Activated CD8-positive, alpha-beta memory T cell treated with anti-CD3 and anti-CD28 coated beads, Interleukin-2, amount 50 U/mL, for 4 hours (primary cell): ENCODE data around the gene DYNC2LI1.
A peak's percentile ranks its signal among the peaks of the same experiment; 100 is the strongest.
"Not testable (repeated sequence)": the region's sequence is repeated elsewhere in the genome, so short reads cannot be mapped to it uniquely, and the experiment has no call there.

Source experiments
- DNase-seq: peaks from one replicate; pipeline ENCODE4 v3.0.0-alpha.2; 2020

DYNC2LI1 gene

DNA sequence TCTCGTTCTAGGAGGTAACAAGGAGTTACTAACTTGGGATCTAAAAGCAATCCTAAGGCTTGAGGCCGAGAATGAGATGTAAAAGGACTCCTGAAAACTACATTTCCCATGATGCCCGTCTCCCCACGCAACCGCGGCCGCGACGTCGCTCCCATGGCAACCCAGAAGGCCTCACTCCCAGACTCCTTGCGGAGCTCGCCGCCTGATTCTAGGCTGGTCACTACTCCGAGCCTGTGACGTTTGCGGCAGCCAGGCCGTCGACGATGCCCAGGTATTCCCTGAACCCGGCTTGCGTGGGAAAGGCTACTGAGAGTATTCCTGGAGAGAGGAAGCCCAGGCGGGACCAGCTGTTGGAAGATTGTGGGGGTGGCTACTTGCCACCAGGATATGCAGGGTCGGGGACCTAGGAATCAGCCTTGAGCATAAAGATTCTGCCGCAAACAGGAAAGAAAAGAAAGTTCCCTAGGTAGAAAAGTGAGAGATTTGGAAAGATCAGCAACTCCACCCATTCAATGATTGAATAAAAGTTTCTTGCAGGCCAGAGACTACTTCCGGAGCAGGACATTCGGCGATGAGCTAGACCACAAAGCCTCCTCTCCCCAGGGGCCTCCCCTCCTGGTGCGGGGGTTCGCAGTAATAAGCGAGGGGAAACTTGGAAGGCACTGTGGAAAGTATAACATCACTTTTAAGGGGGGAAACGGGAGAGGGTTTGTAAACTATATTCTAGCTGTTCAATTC, at the start of gene DYNC2LI1:
TSS of gene DYNC2LI1 (plus strand) at position 164 of the 738 bp plus-strand sequence. CDS start at position 264, 100 bp downstream.
- peak; percentile 80 for DNase-seq

DNA sequence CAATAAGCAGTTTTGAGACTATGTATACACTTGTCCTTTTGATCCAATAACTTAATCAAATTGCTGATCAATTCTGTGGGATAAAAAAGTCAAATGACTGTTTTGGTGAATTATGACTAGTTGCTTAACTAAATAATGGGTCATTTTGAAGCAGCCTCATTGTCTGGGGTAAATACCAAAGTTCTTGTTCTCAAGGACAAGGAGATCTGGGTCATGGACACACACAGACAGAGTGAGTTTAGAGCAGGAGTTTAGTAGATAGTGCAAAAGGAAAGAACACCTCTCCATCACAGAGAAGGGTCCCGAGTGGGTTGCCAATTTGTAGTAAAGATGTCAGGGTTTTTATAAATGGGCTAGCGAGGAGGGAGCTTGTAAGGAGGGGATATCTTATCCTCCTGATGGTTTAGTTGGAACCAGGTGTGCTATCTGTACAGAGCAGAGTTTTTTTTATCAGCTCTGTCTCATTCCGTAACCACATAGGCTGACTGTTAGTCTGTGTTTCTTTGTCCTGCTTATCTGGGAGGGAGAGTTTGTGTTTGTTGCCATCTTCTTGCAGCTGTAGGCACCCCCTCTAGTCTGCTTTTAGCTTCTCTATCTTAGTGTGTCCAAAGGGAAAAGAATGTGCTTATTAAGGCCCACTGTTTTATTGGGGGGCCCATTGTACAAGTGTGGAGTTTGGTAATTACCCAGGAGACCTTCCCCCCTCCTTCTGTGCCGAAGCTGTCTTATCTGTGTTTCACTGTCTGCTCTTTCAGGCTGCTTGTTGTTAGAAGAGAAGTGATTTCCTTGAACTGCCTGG, 48.9 kb upstream of the DYNC2LI1 start:
- DNase-seq, result no peak

DNA sequence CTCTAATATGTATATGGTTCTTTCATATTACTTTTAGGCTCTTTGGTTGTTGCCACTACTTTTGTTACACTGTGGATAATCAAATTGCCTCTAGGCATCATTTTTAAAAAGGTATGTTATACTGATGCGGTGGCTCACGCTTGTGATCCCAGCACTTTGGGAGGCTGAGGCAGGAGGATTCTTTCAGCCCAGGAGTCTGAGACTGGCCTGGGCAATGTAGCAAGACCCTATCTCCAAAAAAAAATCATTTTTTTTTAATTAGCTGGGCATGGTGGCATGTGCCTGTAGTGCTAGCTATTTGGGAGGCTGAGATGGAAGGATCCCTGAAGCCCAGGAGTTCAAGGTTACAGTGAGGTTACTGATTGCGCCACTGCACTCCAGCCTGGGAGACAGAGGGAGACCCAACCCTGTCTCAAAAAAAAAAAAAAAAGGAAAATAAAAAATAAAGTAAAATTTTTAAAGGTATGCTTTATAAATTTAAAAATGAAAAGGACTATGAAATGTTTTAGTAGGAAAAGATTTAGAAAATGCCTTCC, 48.1 kb upstream of the DYNC2LI1 start:
- DNase-seq, result no peak

DNA sequence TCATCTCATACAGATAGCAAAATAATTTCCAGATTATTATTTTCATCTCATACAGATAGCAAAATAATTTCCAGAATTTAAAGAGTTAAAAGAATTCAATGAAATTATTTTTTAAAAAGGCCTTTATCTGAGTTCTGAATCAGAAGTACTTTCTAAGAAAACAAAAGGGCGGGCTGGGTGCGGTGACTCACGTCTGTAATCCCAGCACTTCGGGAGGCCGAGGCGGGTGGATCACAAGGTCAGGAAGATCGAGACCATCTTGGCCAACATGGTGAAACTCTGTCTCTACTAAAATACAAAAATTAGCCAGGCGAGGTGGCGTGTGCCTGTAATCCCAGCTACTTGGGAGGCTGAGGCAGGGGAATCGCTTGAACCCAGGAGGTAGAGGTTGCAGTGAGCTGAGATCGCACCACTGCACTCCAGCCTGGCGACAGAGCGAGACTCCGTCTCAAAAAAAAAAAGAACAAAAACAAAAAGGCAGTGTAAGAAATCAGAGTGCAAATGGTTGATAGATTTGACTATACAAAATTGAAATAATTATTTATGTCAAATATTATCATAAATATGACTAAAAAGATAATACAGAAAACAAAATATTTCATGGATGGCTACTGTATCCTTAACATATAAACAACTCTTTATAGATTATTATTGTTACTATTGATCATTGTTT, 46.7 kb upstream of the DYNC2LI1 start:
- DNase-seq, result not testable (repeated sequence)

DNA sequence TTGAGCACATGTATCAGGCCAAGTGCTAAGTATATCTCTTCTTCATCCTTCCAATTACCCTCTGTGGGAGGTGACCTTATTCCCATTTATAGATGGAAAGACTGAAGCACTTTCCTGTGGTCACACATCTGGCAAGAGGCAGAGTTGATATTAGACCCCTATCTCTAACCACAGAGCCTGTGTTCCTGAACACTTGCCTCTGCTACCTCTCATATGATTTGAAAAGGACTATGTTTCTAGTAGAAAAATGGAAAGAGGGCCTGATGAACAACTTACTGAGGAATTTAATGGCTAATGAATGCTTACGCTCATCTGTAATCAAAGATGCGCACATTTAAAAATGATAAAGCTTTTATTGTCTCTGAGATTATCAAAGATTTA, 46.2 kb upstream of the DYNC2LI1 start:
- DNase-seq, result no peak

DNA sequence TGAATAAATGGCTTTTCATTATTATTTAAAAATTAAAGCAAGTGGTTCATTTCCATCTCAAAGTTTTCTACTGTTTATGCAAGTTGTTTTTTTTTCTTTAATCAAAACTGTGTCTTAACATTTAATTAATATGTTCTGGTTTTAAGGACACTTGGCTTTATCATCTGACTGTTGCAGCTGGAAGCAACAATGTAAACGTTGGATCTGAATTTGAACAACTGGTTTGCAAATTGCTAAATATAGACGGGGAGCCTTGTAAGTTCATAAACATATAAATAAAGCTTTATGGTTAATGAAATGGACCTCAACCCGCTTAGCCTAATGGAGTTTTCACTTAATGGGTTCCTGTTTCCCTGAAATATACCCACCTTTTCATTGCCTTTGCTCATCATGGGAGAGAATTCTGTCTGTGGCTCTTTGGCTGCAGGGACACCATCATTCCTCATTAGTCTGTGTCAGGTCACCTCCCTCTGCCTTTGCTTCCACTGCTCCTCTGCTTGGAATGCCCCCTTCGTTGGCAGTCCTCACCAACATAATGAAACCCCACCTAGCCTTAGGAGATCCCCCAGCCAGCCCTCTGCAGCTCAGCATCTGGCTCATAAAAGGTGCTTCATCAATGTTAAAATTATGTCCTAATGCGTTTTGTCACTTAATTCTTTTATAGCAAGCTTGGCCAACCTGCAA, 44.2 kb upstream of the DYNC2LI1 start:
- DNase-seq, result no peak

DNA sequence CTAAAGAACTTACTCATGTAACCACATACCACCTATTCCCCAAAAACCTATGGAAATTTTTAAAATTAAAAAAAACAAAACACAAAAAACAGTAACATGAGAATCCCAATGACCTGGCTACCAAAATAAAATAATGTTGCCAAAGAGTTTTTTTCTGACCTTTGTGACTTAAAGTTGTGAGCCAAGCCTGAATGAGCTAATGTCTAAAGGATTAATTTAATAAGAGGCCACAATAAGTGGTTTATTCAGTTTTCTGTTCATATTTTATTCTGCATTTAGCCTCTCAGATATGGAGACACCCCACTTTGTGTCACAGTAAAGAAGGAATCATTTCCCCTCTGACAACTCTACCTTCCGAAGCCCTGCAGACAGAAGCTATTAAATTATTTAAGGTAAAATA, 42.6 kb upstream of the DYNC2LI1 start:
- DNase-seq, result no peak

DNA sequence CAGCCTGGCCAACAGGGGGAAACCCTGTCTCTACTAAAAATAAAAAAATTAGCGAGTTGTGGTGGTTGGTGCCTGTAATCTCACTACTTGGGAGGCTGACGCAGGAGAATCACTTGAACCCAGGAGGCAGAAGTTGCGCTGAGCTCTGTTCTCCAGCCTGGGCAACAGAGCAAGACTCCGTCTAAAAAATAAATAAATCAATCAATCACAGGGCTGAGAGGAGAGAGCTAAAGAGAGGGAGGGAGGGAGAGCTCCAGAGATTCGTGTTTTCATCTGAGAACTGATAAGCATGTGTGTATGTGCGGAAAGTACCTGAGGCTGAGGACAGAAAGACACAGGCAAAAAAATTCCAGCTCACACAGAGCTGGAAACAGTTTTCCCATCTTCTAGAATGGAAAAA, 37.2 kb upstream of the DYNC2LI1 start:
- no peak for DNase-seq

DNA sequence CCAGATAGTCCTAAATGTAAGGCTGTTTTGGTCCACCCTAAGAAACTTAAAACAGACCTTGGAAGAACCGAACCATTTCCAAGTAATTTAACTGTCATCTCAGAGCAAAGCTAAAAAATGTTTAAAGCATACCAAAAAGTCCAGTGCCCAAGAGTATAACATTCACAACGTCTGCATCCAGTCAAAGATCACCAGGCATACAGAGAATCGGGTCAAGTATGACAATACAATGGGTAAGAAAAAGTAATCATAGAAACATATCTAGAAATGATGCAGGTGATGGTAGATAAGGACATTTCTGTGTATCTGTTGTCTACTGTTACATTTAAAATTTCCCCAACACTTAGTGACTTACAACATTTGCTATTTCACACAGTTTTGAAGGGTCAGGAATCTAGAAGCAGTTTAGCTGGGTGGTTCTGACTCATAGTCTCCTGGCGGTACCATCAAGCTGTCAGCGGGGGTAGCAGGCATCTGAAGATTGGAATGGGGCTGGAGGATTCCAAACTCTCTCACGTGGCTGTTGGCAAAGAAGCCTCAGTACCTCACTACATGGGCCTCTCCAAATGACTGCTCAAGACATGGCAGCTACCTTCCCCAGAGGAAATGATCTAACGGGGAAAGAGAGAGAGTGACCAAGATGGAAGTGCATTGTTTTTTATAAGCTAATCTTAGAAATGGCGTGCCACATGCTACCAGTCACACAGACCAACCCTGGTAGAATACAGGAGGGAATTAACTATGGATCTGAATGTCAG, 36.6 kb upstream of the DYNC2LI1 start:
- no peak for DNase-seq

DNA sequence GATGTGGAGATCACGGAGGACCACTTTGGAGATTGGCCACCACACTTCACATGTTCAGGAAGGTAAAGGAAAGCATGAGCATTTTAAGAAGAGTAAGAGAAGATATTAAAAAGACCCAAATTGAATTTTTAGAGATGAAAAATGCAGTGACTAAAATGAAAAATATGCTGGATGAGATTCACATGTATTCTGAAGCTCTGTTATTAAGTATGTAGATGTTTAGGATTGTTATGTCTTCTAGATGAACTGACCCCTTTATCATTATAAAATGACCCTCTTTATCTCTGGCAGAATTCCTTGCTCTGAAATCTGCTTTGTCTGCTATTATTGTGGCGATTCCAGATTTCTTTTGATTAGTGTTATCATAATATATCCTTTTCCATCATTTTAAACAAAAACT, 36.0 kb upstream of the DYNC2LI1 start:
- no peak for DNase-seq

DNA sequence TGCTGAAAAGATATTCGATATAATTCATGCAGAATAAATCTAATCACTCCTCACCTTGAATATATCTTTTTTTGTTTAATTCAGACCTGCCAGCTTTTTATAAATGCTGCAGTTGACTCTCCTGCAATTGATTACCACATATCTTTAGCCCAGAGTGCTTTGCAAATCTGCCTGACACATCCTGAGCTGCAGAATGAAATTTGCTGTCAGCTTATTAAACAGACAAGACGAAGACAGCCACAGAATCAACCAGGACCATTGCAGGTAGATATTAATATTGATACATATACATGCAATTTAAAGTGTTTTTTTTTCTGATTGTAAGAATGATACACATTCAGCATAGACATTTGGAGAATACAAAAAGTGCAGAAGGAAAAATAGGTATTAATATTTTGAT, 35.6 kb upstream of the DYNC2LI1 start:
- DNase-seq, result no peak

DNA sequence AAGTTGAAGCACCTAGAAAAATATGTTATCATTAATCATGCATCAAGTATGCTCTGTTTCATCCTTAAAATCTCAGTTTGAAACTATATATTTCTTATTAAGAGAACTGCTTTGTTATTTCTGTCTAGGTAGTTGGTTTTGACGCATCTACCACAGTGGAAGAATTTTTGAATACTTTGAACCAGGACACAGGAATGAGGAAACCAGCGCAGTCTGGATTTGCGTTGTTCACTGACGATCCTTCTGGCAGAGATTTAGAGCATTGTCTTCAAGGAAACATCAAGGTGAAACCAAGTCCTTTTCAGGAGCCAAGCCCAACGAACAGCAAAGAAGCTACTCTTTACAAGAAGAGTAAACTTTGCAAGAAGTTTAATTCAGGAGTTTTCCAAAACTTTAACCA, 30.1 kb upstream of the DYNC2LI1 start:
- no peak for DNase-seq

DNA sequence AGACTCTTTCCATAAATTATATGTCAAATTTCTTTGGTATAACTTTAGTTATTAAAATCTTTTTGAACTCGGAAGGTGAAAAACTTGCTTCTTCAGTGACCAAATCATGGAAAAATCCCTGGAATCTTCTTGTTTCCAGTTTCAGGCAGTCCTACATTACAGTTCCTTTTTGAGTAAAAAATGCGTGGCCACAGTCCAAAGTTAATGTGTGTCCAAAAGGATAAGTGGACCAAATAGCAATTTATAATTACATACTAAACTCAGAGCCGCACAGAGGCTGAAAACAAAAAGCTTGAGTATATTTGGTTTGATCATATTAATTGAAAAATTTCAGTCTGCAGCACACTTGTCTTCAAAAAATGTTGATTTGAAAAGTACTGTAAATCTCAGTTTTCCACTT, 28.4 kb upstream of the DYNC2LI1 start:
- no peak for DNase-seq

DNA sequence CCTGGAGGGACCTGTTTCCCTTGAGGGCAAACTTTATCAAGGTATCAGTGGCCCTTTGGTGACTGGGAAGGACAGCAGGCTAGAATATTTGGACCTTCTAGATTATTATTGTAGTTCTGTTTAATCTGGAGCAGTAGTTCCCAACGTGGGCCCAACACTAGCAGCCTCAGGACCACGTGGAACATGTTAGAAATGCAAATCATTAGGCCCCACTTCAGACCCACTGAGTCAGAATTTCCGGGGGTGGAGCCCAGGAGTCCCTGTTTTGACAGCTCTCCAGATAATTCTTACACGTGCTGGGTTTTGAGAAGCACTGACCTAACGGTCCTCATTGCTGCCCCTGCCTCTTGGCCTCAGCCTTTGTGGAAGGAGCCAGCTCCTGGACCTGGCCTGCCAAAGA, 25.5 kb upstream of the DYNC2LI1 start:
- DNase-seq, result no peak

DNA sequence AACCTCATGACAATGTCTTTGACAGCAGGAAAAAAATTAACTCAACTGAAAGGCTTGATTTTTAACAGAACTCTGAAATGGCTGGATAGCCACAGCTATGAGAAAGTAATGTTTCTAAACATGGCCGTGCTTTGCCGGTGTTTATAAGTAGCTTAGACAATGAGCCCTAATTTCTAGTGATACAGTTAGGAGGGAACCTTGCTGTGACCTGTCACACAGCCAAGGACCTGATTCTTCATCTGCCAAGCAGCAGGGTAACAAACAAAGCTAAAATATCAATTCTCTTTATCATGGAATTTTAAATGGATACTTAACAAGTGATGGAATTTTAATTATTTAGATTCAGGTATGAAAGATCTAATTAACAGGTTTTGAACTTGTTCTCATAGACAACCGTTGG, 24.3 kb upstream of the DYNC2LI1 start:
- no peak for DNase-seq

DNA sequence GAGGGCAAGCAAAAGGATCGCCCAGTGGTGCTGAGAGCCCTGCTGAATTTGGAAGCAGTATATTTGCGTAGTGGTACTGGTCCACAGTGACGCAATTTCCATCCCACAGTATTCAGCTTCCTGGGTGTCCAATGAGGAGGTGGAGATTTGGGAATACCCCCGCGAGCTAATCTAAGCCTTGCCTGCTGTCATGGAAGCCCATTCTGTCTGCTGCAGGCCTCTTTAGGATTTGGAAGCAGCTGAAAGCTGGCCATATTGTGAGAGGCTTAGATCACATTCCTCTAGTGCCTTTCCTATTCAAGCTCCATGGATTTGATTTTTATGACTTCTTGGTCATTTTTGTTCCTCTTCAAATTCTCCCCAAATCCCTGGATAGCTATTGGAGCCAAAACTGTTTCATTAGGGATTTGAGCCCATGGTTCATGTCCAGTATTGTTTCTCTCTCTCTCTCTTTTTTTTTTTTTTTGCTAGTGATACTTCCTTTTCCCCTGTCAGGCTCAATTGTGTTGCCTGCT, 22.3 kb upstream of the DYNC2LI1 start:
- DNase-seq, result no peak

DNA sequence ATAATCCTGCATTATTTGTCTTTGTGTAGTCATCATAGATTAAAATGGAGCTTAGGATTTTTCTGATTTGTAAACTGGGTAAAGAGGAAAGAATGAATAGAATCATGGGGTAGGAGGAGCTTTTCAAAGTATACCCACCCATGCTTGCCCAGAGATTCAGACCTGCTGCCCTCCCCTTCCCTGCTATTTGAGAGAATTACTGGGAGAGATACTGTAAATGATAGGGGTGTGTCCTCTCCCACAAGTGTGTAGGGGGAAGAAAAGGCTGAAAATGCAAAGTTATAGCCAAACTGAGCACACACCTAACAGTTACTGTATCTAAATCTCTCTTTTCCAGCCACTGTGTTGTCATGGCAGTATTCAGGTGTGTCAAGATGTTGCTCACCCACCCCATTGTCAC, 21.5 kb upstream of the DYNC2LI1 start:
- no peak for DNase-seq

DNA sequence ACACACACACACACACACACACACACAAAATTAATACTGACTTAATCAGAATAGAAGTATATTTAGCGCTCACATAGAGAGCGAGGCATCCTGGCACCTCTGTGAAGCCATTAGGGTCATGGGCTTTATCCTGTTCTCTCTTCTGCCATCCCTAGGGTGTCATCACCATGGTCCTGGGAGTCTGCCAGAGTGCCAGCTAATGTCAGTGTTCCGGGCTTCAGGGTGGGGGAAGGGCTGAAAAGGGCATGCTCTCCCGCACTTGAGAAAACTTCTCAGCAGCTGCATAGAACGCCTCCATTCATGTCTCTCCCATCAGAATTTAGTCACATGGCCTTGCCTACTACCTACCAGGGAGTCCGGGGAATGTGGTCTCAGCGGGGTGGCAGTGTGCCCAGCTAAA, 19.7 kb upstream of the DYNC2LI1 start:
- DNase-seq, result no peak

DNA sequence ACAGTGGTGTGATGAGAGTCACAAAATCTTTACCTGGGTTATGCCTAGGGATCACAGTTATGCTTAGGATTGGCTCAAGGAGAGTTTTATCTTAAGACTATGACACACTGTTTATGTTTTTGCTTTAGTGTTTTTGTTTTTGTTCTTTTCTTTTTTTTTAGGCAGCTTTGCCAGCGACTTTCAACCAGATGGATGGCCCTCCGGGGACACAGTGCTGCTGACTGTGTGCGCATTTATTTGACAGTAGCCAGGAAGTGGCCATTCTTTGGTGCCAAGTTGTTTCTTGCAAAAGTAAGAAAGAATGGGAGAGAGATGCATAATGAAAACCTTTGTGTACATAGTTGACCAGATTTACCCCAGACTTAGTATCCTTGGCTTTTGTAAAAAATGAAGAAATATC, 15.1 kb upstream of the DYNC2LI1 start:
- no peak for DNase-seq

DNA sequence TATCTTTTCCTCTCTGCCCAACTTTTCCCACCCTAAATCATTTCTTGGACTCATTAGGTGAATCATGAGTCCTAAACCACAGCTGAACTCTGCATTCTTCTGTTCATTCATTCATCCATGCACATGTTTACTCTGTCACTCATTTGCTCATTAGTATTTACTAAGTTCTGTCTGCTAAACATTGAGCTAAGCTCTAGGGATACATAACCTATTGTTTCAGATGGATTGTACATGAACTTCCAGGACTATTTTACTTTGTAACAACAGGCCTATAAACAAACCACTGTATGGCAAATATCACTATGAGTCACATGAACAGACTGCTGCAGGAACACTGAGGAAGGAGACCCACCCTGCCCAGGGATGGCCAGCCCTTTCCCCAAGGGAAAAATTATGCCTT, 14.6 kb upstream of the DYNC2LI1 start:
- no peak for DNase-seq

DNA sequence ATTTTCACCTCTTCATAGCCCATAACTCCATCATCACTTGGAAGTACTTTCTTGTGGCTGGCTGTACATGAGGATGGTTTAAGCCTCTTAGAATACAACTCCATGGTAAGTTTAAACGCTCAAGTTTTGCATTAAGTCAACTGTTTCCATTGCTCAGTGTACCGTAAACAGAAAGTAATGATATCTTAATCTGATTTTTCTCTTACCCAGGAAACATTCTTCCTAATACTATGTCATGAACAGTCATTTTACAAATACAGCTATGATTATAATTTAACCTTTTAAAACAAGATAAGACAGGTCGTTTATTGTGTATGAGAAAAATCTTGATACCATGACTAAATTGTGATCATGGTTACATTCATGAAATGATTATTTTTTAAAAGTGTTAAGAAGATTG, 11.6 kb upstream of the DYNC2LI1 start:
- no peak for DNase-seq

DNA sequence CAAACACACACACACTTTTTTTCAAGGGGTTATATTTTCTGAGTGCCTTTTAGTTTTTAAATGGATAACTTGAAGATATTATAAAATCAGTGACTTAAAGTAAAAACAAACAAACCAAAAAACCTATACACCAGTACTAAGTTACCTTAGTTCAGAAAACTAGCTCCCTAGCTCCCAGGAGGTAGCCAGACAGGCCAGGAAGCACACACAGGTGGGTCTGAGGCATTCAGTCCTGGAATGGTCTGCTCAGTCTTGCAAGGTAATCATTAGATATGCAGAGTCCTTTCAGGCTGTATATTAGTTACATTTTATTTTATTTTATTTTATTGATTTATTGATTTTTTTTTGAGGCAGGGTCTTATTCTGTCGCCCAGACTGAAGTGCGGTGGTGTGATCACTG, 10.7 kb upstream of the DYNC2LI1 start:
- DNase-seq, result no peak
